ENCODE data around the gene PSORS1C1. TPM values are rescaled to one million over a fixed set of nuclear protein-coding genes. Genes with fewer than 3 reads are reported as not detected.

PSORS1C1 gene
- total RNA-seq, 1 donor from 2014 or later: not detected

DNA sequence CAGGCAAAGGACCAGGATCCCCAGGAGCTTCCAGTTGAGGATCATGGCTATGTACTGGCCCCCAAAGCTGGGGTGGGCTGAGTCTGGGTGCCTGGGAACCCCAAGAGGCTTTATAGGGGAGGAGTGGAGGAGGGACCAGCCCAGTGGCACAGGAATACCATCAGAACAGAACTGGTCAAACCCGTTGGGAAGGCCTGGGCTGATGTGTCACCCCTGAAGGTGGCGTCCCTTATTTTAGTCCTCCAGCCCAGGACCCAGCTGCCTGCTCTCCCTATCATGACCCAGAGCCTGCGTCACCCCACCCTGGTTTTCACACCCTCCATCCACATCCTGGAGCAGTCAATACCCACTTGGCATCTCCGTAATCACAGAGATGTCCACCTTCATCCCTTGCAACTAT lies 24.4 kb downstream of the PSORS1C1 start, which contains the start of gene PSORS1C2:
PSORS1C2 (minus strand) TSS at position 85 of the 400 bp plus-strand sequence; CDS start at position 45, 40 bp downstream.
- no peaks in the 10 kb centered on the region for H3K79me2 ChIP-seq (ENCODE audit: low read depth)
- no peaks in the 10 kb centered on the region for H3K9me3 ChIP-seq (ENCODE audit: low read depth)
- Mint-ChIP-seq H3K4me3 (no peak within 1 kb of the TSS), H3K9me3 (peaks cover 3% of the 10 kb centered on the region), H3K27me3 (ENCODE audit: insufficient read depth, low read depth) (peaks cover 8% of the 10 kb centered on the region), H3K36me3 (peaks cover 5% of the 10 kb centered on the region), H3K4me1 (peaks cover 27% of the 10 kb centered on the region), H3K27ac (peak within 1 kb of the TSS; percentile 40)
- H2AFZ ChIP-seq (replicated peaks): peak within 1 kb of the TSS; percentile 26
- no peak for DNase-seq (ENCODE audit: low spot score)
- no peak within 1 kb of the TSS for H3K4me2 ChIP-seq
- no peak for TF ChIP-seq EZH2 (IDR thresholded peaks at IDR 0.05)
- no peak for TF ChIP-seq CTCF (IDR thresholded peaks at IDR 0.05)
- no peak for TF ChIP-seq EZH2phosphoT487 (IDR thresholded peaks at IDR 0.05)
- no peaks in the 10 kb centered on the region for H3K27me3 ChIP-seq
- no peaks in the 10 kb centered on the region for H3K36me3 ChIP-seq
- H3K4me1 ChIP-seq: peaks cover 16% of the 10 kb centered on the region
- no peak within 1 kb of the TSS for H3K27ac ChIP-seq
- H4K20me1 ChIP-seq (ENCODE audit: low read depth): no peaks in the 10 kb centered on the region
- no peak within 1 kb of the TSS for H3K9ac ChIP-seq
- H3K4me3 ChIP-seq: no peak within 1 kb of the TSS
- H3F3A ChIP-seq (ENCODE audit: low read depth): peaks cover 17% of the 10 kb centered on the region

DNA sequence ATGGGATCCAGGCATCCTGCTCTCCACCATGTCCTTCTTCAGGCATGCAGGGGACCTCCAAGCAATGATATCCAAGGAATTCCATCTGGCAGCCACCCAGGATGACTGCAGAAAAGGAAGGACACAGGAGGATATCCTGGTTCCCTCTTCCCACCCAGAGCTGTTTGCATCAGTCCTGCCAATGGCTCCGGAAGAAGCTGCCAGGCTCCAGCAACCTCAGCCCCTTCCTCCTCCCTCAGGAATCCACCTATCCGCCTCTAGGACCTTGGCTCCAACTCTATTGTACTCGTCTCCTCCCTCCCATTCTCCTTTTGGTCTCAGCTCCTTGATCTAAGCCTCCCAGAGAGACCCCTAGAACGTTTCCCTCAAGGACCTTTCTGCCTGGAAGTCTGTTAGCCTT lies 25.0 kb downstream of the PSORS1C1 start:
- H3K9me3 Mint-ChIP-seq: peaks cover 3% of the 10 kb centered on the region

DNA sequence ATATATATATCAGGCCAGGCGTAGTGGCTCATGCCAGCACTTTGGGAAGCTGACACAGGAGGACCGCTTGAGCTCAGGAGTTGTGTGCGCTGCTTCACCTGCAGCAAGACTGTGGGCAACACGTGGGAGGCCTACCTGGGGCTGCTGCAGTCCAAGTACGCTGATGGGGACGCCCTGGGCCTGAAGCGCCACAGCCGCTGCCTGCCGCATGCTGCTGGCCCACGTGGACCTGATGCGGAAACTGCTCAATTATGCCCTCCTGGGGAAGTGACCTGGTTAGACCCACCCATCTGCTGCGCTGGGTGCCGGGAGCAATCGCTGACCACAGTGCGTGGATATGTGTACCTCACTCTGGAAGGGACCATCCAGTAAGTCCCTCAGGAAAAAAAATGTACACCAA lies 26.0 kb downstream of the PSORS1C1 start:
- peaks cover 17% of the 10 kb centered on the region for H3F3A ChIP-seq (ENCODE audit: low read depth)
- no peaks in the 10 kb centered on the region for H3K79me2 ChIP-seq (ENCODE audit: low read depth)
- no peak overlapping the region for H3K27ac ChIP-seq
- no peaks in the 10 kb centered on the region for H3K27me3 ChIP-seq
- no peaks in the 10 kb centered on the region for H3K36me3 ChIP-seq
- no peak overlapping the region for H3K4me3 ChIP-seq
- Mint-ChIP-seq H3K4me3 (no peak overlapping the region), H3K9me3 (peaks cover 3% of the 10 kb centered on the region), H3K36me3 (peaks cover 9% of the 10 kb centered on the region), H3K27ac (no peak overlapping the region), H3K27me3 (ENCODE audit: insufficient read depth, low read depth) (peaks cover 8% of the 10 kb centered on the region), H3K4me1 (peaks cover 27% of the 10 kb centered on the region)
- H4K20me1 ChIP-seq (ENCODE audit: low read depth): no peaks in the 10 kb centered on the region
- no peaks in the 10 kb centered on the region for H3K9me3 ChIP-seq (ENCODE audit: low read depth)
- no peak overlapping the region for H2AFZ ChIP-seq (replicated peaks)
- TF ChIP-seq EZH2phosphoT487 (IDR thresholded peaks at IDR 0.05) (no peak), CTCF (IDR thresholded peaks at IDR 0.05) (no peak), EZH2 (IDR thresholded peaks at IDR 0.05) (no peak)
- DNase-seq (ENCODE audit: low spot score): no peak
- peaks cover 16% of the 10 kb centered on the region for H3K4me1 ChIP-seq
- H3K4me2 ChIP-seq: no peak overlapping the region
- no peak overlapping the region for H3K9ac ChIP-seq

More for the DNA sequence above, 25.0 kb downstream of the PSORS1C1 start:
- no peak overlapping the region for H3K4me3 ChIP-seq
- Mint-ChIP-seq H3K27ac (peak overlapping the region; percentile 40), H3K4me3 (no peak overlapping the region), H3K27me3 (ENCODE audit: insufficient read depth, low read depth) (peaks cover 8% of the 10 kb centered on the region), H3K4me1 (peaks cover 27% of the 10 kb centered on the region), H3K36me3 (peaks cover 8% of the 10 kb centered on the region)
- no peak for TF ChIP-seq EZH2 (IDR thresholded peaks at IDR 0.05)
- TF ChIP-seq EZH2phosphoT487 (IDR thresholded peaks at IDR 0.05): no peak
- no peak for TF ChIP-seq CTCF (IDR thresholded peaks at IDR 0.05)
- H3K27me3 ChIP-seq: no peaks in the 10 kb centered on the region
- no peak overlapping the region for H3K4me2 ChIP-seq
- H3K36me3 ChIP-seq: no peaks in the 10 kb centered on the region
- H3K4me1 ChIP-seq: peaks cover 16% of the 10 kb centered on the region
- H4K20me1 ChIP-seq (ENCODE audit: low read depth): no peaks in the 10 kb centered on the region
- H3F3A ChIP-seq (ENCODE audit: low read depth): peaks cover 17% of the 10 kb centered on the region
- DNase-seq (ENCODE audit: low spot score): peak; percentile 59
- H2AFZ ChIP-seq (replicated peaks): peak overlapping the region; percentile 26
- no peak overlapping the region for H3K27ac ChIP-seq
- H3K9ac ChIP-seq: no peak overlapping the region
- no peaks in the 10 kb centered on the region for H3K79me2 ChIP-seq (ENCODE audit: low read depth)
- no peaks in the 10 kb centered on the region for H3K9me3 ChIP-seq (ENCODE audit: low read depth)

Data from neural progenitor cell (in vitro differentiated cells).